Stimulated activated naive B cell treated with anti-CD40 and anti-IgM and Interleukin-4, amounts not matched to agents 10 μg/mL and 1 μg/mL and 100 μg/mL, for 72 hours (primary cell): ENCODE data around the gene SPTBN4.
A peak's percentile ranks its signal among the peaks of the same experiment; 100 is the strongest.
"Not testable (repeated sequence)": the region's sequence is repeated elsewhere in the genome, so short reads cannot be mapped to it uniquely, and the experiment has no call there.

Experiments
- ATAC-seq, 2 donors: fragments of 150-1000 bp; cut with Tn5 transposase; replicated peaks; 2 replicates each; pipeline ENCODE4 v1.10.0; 2021; ENCODE audit warnings: moderate library complexity in 1 of 2
- DNase-seq: peaks from one replicate; pipeline ENCODE4 v3.0.0; 2021
- H3K27ac Mint-ChIP-seq: one replicate; pipeline ENCODE4 v1.8.0; 2022; ENCODE audit warnings: mild to moderate bottlenecking, mixed read lengths
- H3K27me3 Mint-ChIP-seq, 2 donors: one replicate each; pipeline ENCODE4 v1.8.0; 2022; ENCODE audit warnings: mixed read lengths in 2 of 2
- H3K36me3 Mint-ChIP-seq, 2 donors: one replicate each; pipeline ENCODE4 v1.8.0; 2022; ENCODE audit warnings: mixed read lengths in 2 of 2, mild to moderate bottlenecking in 1 of 2
- H3K4me1 Mint-ChIP-seq, 2 donors: one replicate each; pipeline ENCODE4 v1.8.0; 2022; ENCODE audit warnings: mixed read lengths in 2 of 2, mild to moderate bottlenecking in 1 of 2
- H3K4me3 Mint-ChIP-seq, 2 donors: one replicate each; pipeline ENCODE4 v1.8.0; 2022; ENCODE audit warnings: mild to moderate bottlenecking in 2 of 2, mixed read lengths in 2 of 2, moderate library complexity in 1 of 2
- H3K9me3 Mint-ChIP-seq, 2 donors: one replicate each; pipeline ENCODE4 v1.8.0; 2022; ENCODE audit warnings: mixed read lengths in 2 of 2, mild to moderate bottlenecking in 1 of 2

The SPTBN4 gene

GRCh38 chr19:40446263-40446784 lies 20.5 kb upstream of the SPTBN4 start:
- Mint-ChIP-seq H3K4me3 (peak overlapping the region in 1 of 2 donors; percentile 47), H3K36me3 (peaks cover 13 to 17% of the 10 kb centered on the region in 2 donors)

GRCh38 chr19:40449506-40449905 lies 17.3 kb upstream of the SPTBN4 start:
- no peak overlapping the region for H3K27ac Mint-ChIP-seq
- no peak for ATAC-seq

More at GRCh38 chr19:40446263-40446784, 20.5 kb upstream of the SPTBN4 start:
- Mint-ChIP-seq H3K9me3 (no peaks in the 10 kb centered on the region), H3K27ac (no peak overlapping the region), H3K4me1 (peaks cover 8 to 12% of the 10 kb centered on the region in 2 donors), H3K27me3 (no peaks in the 10 kb centered on the region)
- no peak for DNase-seq
- ATAC-seq, result no peak

GRCh38 chr19:40450664-40451063 lies 16.1 kb upstream of the SPTBN4 start:
- H3K9me3 Mint-ChIP-seq, result no peaks in the 10 kb centered on the region
- no peak overlapping the region for H3K27ac Mint-ChIP-seq
- DNase-seq (no peak), ATAC-seq (no peak)
- H3K36me3 Mint-ChIP-seq, result peaks cover 4 to 5% of the 10 kb centered on the region in 2 donors
- no peaks in the 10 kb centered on the region for H3K27me3 Mint-ChIP-seq
- H3K4me3 Mint-ChIP-seq, result no peak overlapping the region
- no peaks in the 10 kb centered on the region for H3K4me1 Mint-ChIP-seq

More at GRCh38 chr19:40449506-40449905, 17.3 kb upstream of the SPTBN4 start:
- H3K4me3 Mint-ChIP-seq, result no peak overlapping the region
- DNase-seq, result no peak
- H3K27me3 Mint-ChIP-seq, result no peaks in the 10 kb centered on the region
- H3K9me3 Mint-ChIP-seq, result no peaks in the 10 kb centered on the region
- peaks cover 4 to 5% of the 10 kb centered on the region in 2 donors for H3K36me3 Mint-ChIP-seq
- H3K4me1 Mint-ChIP-seq, result peaks cover 0 to 3% of the 10 kb centered on the region in 2 donors

- no peaks in the 10 kb centered on the region for H3K9me3 Mint-ChIP-seq
- peaks cover 4 to 5% of the 10 kb centered on the region in 2 donors for H3K36me3 Mint-ChIP-seq
- H3K4me1 Mint-ChIP-seq, result no peaks in the 10 kb centered on the region
- no peak overlapping the region for H3K4me3 Mint-ChIP-seq
- H3K27me3 Mint-ChIP-seq, result no peaks in the 10 kb centered on the region
- ATAC-seq (no peak), DNase-seq (no peak)
- peak overlapping the region; percentile 6 for H3K27ac Mint-ChIP-seq
Observed at GRCh38 chr19:40452016-40452415, 14.8 kb upstream of the SPTBN4 start.

GRCh38 chr19:40453151-40453735 lies 13.6 kb upstream of the SPTBN4 start:
- Mint-ChIP-seq H3K4me3 (no peak overlapping the region), H3K36me3 (peaks cover 4 to 5% of the 10 kb centered on the region in 2 donors), H3K27me3 (no peaks in the 10 kb centered on the region), H3K9me3 (no peaks in the 10 kb centered on the region), H3K4me1 (no peaks in the 10 kb centered on the region), H3K27ac (no peak overlapping the region)
- DNase-seq (no peak), ATAC-seq (no peak)

GRCh38 chr19:40453943-40454342 lies 12.9 kb upstream of the SPTBN4 start:
- not testable (repeated sequence) for H3K4me3 Mint-ChIP-seq, H3K27me3 Mint-ChIP-seq, H3K36me3 Mint-ChIP-seq, ATAC-seq, H3K27ac Mint-ChIP-seq, H3K4me1 Mint-ChIP-seq, H3K9me3 Mint-ChIP-seq, DNase-seq

GRCh38 chr19:40457048-40457447 lies 9.8 kb upstream of the SPTBN4 start:
- ATAC-seq, result no peak
- Mint-ChIP-seq H3K27ac (no peak overlapping the region), H3K27me3 (no peaks in the 10 kb centered on the region), H3K4me1 (peaks cover 9 to 13% of the 10 kb centered on the region in 2 donors), H3K36me3 (peaks cover 0 to 2% of the 10 kb centered on the region in 2 donors), H3K9me3 (no peaks in the 10 kb centered on the region), H3K4me3 (no peak overlapping the region)
- no peak for DNase-seq

GRCh38 chr19:40457953-40458596 lies 8.7 kb upstream of the SPTBN4 start:
- Mint-ChIP-seq H3K27ac (no peak overlapping the region), H3K4me3 (no peak overlapping the region), H3K27me3 (no peaks in the 10 kb centered on the region), H3K9me3 (no peaks in the 10 kb centered on the region), H3K4me1 (peaks cover 9 to 13% of the 10 kb centered on the region in 2 donors), H3K36me3 (peaks cover 0 to 2% of the 10 kb centered on the region in 2 donors)
- DNase-seq (no peak), ATAC-seq (no peak)

- H3K27ac Mint-ChIP-seq, result no peak overlapping the region
- no peaks in the 10 kb centered on the region for H3K9me3 Mint-ChIP-seq
- peaks cover 10 to 13% of the 10 kb centered on the region in 2 donors for H3K4me1 Mint-ChIP-seq
- no peaks in the 10 kb centered on the region for H3K27me3 Mint-ChIP-seq
- peaks cover 0 to 2% of the 10 kb centered on the region in 2 donors for H3K36me3 Mint-ChIP-seq
- H3K4me3 Mint-ChIP-seq, result no peak overlapping the region
- DNase-seq, result no peak
- no peak for ATAC-seq
Observed at GRCh38 chr19:40458597-40458974, 8.2 kb upstream of the SPTBN4 start.

- ATAC-seq, result no peak
- no peak overlapping the region for H3K4me3 Mint-ChIP-seq
- H3K9me3 Mint-ChIP-seq, result no peaks in the 10 kb centered on the region
Observed at GRCh38 chr19:40460185-40460584, 6.6 kb upstream of the SPTBN4 start.

GRCh38 chr19:40461669-40462221 lies 5.1 kb upstream of the SPTBN4 start:
- peak; percentile 24 for DNase-seq
- peaks cover 8 to 9% of the 10 kb centered on the region in 2 donors for H3K27me3 Mint-ChIP-seq
- H3K27ac Mint-ChIP-seq, result peak overlapping the region; percentile 42
- peaks cover 28 to 39% of the 10 kb centered on the region in 2 donors for H3K4me1 Mint-ChIP-seq
- H3K36me3 Mint-ChIP-seq, result peaks cover 6 to 7% of the 10 kb centered on the region in 2 donors
- peak overlapping the region in 1 of 2 donors; percentile 5 for H3K4me3 Mint-ChIP-seq
- no peaks in the 10 kb centered on the region for H3K9me3 Mint-ChIP-seq
- no peak for ATAC-seq

More at GRCh38 chr19:40460185-40460584, 6.6 kb upstream of the SPTBN4 start:
- no peak for DNase-seq
- Mint-ChIP-seq H3K27ac (no peak overlapping the region), H3K27me3 (no peaks in the 10 kb centered on the region), H3K36me3 (peaks cover 0 to 2% of the 10 kb centered on the region in 2 donors), H3K4me1 (peaks cover 15 to 24% of the 10 kb centered on the region in 2 donors)

- H3K9me3 Mint-ChIP-seq, ATAC-seq, H3K36me3 Mint-ChIP-seq, DNase-seq, H3K27ac Mint-ChIP-seq, H3K4me3 Mint-ChIP-seq: not testable (repeated sequence)
- Mint-ChIP-seq H3K4me1 (peaks cover 29 to 42% of the 10 kb centered on the region in 2 donors), H3K27me3 (peaks cover 14 to 16% of the 10 kb centered on the region in 2 donors)
Observed at GRCh38 chr19:40463587-40464037, 3.2 kb upstream of the SPTBN4 start.

- Mint-ChIP-seq H3K9me3 (no peaks in the 10 kb centered on the region), H3K27ac (no peak overlapping the region), H3K4me3 (peak overlapping the region; percentile 82 to 97), H3K4me1 (peaks cover 29 to 45% of the 10 kb centered on the region in 2 donors), H3K36me3 (peaks cover 6 to 7% of the 10 kb centered on the region in 2 donors), H3K27me3 (peaks cover 16 to 19% of the 10 kb centered on the region in 2 donors)
- peak; percentile 51 for DNase-seq
- ATAC-seq, result no peak
Observed at GRCh38 chr19:40464059-40465024, 2.5 kb upstream of the SPTBN4 start.
